Measurements from ENCODE around the gene ZNF396. TPM values are rescaled to one million over a fixed set of nuclear protein-coding genes. Genes with fewer than 3 reads are reported as not detected.

ZNF396 gene
- total RNA-seq, 1 experiment from 2014 or later: 0.61 TPM

DNA sequence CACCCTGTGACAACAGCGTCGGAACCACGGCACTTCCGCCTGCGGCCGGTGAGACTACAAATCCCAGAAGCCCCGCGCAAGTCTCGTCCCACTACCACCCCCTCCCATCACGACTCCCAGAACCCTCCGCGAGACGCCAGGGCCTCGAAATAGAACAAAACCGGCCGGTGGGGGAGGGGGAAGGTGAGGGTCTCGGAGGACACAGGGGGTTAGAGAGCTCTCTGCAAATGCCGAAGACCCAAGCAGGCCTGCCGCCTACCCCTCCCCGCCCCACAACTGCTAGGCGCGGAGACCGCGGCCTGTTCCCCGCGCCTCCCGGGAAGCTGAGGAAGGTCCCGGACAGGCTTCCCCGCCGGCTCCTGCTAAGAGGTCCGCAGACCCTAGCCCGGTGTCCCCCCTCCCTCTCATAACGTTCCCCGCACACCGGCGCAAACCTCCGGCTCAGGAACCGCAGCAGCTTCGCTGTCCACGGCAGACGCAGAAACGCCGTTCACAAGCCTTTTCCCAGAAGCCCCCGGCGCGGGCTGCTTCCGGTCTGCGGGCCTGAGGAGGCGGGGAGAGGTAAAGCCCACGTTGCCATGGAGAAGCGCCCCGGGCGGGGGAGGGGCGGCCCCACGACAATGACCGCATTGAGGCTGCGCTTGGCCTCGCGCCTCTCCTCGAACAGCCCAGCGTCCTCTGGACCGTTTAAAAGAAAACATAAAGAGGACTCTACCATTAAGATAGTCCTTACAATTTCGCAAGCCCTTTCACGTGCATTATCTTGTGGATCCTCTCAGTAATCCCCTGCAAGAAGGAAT, 33.0 kb downstream of the ZNF396 start, which contains the start of gene ZNF24:
ZNF24 (minus strand) TSS at position 485 of the 800 bp plus-strand sequence. CDS start 3,770 bp downstream, outside the sequence.
- ChIA-PET POLR2A (no interaction called here), CTCF (no interaction called here)
- Mint-ChIP-seq H3K27me3 (ENCODE audit: insufficient read depth, unreplicated experiment) (no peaks in the 10 kb centered on the region), H3K9me3 (ENCODE audit: unreplicated experiment) (no peaks in the 10 kb centered on the region), H3K4me1 (ENCODE audit: low read depth, unreplicated experiment) (no peaks in the 10 kb centered on the region), H3K4me3 (ENCODE audit: unreplicated experiment) (peak within 1 kb of the TSS; percentile 97), H3K27ac (ENCODE audit: unreplicated experiment) (peak within 1 kb of the TSS; percentile 92), H3K36me3 (ENCODE audit: insufficient read depth, unreplicated experiment) (peaks cover 17% of the 10 kb centered on the region)
- Histone ChIP-seq H3K4me3 (ENCODE audit: low read depth, low read length) (peak within 1 kb of the TSS; percentile 75), H3K36me3 (ENCODE audit: control insufficient read depth, insufficient read depth, low read length) (no peaks in the 10 kb centered on the region), H3K4me1 (no peaks in the 10 kb centered on the region), H3K9me3 (no peaks in the 10 kb centered on the region), H3K27me3 (replicated peaks; ENCODE audit: control insufficient read depth, insufficient read depth, low read length) (no peaks in the 10 kb centered on the region)
- TF ChIP-seq, protein P1, sequence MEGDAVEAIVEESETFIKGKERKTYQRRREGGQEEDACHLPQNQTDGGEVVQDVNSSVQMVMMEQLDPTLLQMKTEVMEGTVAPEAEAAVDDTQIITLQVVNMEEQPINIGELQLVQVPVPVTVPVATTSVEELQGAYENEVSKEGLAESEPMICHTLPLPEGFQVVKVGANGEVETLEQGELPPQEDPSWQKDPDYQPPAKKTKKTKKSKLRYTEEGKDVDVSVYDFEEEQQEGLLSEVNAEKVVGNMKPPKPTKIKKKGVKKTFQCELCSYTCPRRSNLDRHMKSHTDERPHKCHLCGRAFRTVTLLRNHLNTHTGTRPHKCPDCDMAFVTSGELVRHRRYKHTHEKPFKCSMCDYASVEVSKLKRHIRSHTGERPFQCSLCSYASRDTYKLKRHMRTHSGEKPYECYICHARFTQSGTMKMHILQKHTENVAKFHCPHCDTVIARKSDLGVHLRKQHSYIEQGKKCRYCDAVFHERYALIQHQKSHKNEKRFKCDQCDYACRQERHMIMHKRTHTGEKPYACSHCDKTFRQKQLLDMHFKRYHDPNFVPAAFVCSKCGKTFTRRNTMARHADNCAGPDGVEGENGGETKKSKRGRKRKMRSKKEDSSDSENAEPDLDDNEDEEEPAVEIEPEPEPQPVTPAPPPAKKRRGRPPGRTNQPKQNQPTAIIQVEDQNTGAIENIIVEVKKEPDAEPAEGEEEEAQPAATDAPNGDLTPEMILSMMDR (IDR thresholded peaks at IDR 0.05; ENCODE audit: insufficient read depth in 1 of 2, low read depth in 1 of 2, low read length in 1 of 2, severe bottlenecking in 1 of 2, unreplicated experiment in 1 of 2): no peak
- DNase-seq: peak; percentile 89 to 90
- intact Hi-C loops (cut with micrococcal nuclease; ENCODE audit: unreplicated experiment): loop anchor here (1.0 to 2.0 kb wide), 2 partner anchors 54 to 103 kb away; partner anchors contain the start of genes ZNF397 and ZSCAN30
- TSS peak; percentile 87 for BruUV-seq (replicated peaks)

DNA sequence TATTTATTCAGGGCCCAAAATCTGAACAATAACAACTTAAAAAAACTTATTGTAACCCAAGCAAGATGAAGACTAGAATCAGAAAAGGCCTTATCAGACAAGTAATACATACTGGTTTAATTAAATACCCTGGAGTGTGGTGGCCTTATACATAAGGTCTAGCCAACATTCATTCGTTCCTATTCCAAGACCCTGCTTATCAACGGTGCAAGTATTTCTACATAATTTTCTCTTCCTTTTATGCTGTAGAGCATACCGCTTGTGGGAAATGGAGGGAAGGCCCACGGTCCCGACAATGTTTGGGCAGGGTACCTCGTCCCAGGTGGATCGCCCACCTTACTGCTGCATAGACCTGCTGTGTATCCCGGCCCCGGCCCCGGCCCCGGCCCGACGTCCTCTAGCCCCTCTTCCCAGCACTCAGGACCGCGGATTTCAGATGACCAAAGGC, 33.6 kb downstream of the ZNF396 start:
- Histone ChIP-seq H3K9me3 (no peaks in the 10 kb centered on the region), H3K4me3 (ENCODE audit: low read depth, low read length) (peak overlapping the region; percentile 75), H3K4me1 (no peaks in the 10 kb centered on the region), H3K36me3 (ENCODE audit: control insufficient read depth, insufficient read depth, low read length) (no peaks in the 10 kb centered on the region), H3K27me3 (replicated peaks; ENCODE audit: control insufficient read depth, insufficient read depth, low read length) (no peaks in the 10 kb centered on the region)
- intact Hi-C loops (cut with micrococcal nuclease; ENCODE audit: unreplicated experiment): no loop called here
- TF ChIP-seq, protein P1 (IDR thresholded peaks at IDR 0.05; ENCODE audit: insufficient read depth in 1 of 2, low read depth in 1 of 2, low read length in 1 of 2, severe bottlenecking in 1 of 2, unreplicated experiment in 1 of 2): no peak
- BruUV-seq (replicated peaks): TSS peak; percentile 48
- Mint-ChIP-seq H3K4me1 (ENCODE audit: low read depth, unreplicated experiment) (peaks cover 3% of the 10 kb centered on the region), H3K27ac (ENCODE audit: unreplicated experiment) (peak overlapping the region; percentile 92), H3K36me3 (ENCODE audit: insufficient read depth, unreplicated experiment) (peaks cover 23% of the 10 kb centered on the region), H3K27me3 (ENCODE audit: insufficient read depth, unreplicated experiment) (no peaks in the 10 kb centered on the region), H3K9me3 (ENCODE audit: unreplicated experiment) (no peaks in the 10 kb centered on the region), H3K4me3 (ENCODE audit: unreplicated experiment) (peak overlapping the region; percentile 97)
- ChIA-PET CTCF (no interaction called here), POLR2A (no interaction called here)
- DNase-seq: no peak

GRCh38 chr18:35337286-35337685, 39.9 kb downstream of the ZNF396 start:
- ChIA-PET POLR2A (no interaction called here), CTCF (no interaction called here)
- Mint-ChIP-seq H3K27ac (ENCODE audit: unreplicated experiment) (no peak overlapping the region), H3K36me3 (ENCODE audit: insufficient read depth, unreplicated experiment) (peaks cover 56% of the 10 kb centered on the region), H3K27me3 (ENCODE audit: insufficient read depth, unreplicated experiment) (no peaks in the 10 kb centered on the region), H3K9me3 (ENCODE audit: unreplicated experiment) (no peaks in the 10 kb centered on the region), H3K4me1 (ENCODE audit: low read depth, unreplicated experiment) (peaks cover 7% of the 10 kb centered on the region), H3K4me3 (ENCODE audit: unreplicated experiment) (no peak overlapping the region)
- Histone ChIP-seq H3K36me3 (ENCODE audit: control insufficient read depth, insufficient read depth, low read length) (no peaks in the 10 kb centered on the region), H3K27me3 (replicated peaks; ENCODE audit: control insufficient read depth, insufficient read depth, low read length) (no peaks in the 10 kb centered on the region), H3K4me3 (ENCODE audit: low read depth, low read length) (no peak overlapping the region), H3K4me1 (no peaks in the 10 kb centered on the region), H3K9me3 (no peaks in the 10 kb centered on the region)
- intact Hi-C loops (cut with micrococcal nuclease; ENCODE audit: unreplicated experiment): no loop called here
- no peak for DNase-seq
- BruUV-seq (replicated peaks): no TSS peak
- TF ChIP-seq, protein P1 (IDR thresholded peaks at IDR 0.05; ENCODE audit: insufficient read depth in 1 of 2, low read depth in 1 of 2, low read length in 1 of 2, severe bottlenecking in 1 of 2, unreplicated experiment in 1 of 2): no peak
